A204.1 (cell line): ENCODE results near the gene SPSB2.

Source experiments
- FAIRE-seq: peaks from 2 replicates; lab custom pipeline; 2012; peaks lifted over from hg19 to GRCh38; lab: Jason Lieb, UNC

SPSB2 gene

GRCh38 chr12:6830286-6830890 is 42.7 kb downstream of the SPSB2 start:
- FAIRE-seq: no peak

- FAIRE-seq: no peak
These were observed 43.4 kb downstream of the SPSB2 start for GRCh38 chr12:6829536-6830220.

- FAIRE-seq: no peak
These were observed 44.1 kb downstream of the SPSB2 start for GRCh38 chr12:6828781-6829535.

- no peak for FAIRE-seq
These were observed 44.9 kb downstream of the SPSB2 start, which contains the start of gene P3H3 for GRCh38 chr12:6827982-6828780. Gene P3H3 (plus strand): TSS chr12:6828407. CDS start chr12:6828441, 34 bp downstream.

- FAIRE-seq: peak; percentile 96
These were observed 45.6 kb downstream of the SPSB2 start for GRCh38 chr12:6827437-6827911.

- no peak for FAIRE-seq
These were observed 46.2 kb downstream of the SPSB2 start for GRCh38 chr12:6826734-6827436.

GRCh38 chr12:6826125-6826733 is 46.9 kb downstream of the SPSB2 start:
- no peak for FAIRE-seq

DNA sequence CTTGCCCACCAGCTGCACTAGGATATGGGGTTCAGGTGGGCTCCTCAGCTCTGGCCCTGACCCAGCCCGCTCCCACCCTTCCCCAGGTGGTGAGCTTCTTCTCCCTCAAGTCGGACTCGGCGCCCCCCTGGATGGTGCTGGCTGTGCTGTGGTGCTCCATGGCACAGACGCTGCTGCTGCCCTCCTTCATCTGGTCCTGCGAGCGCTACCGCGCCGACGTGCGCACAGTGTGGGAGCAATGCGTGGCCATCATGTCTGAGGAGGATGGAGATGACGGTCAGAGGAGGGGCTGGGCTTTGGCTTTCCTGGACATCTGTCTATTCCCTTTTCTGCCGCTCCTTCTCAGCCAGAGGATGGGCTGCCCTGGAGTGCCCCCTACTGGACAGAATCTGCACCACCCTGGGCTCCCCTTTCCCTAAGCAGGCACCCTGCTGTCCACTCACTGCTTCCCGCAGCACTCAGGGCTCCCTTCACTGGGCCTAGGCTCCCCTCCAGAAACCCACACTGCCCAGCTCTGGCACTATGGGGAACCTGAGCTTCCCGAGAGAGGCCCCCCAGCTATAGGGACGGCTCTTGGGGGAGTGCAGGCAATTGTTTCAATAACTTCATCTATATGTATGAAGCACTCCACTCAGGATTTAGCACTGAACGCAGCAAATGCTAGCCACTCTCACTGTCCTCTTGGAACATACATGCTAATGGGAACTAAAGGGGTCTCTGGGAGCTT is 47.5 kb downstream of the SPSB2 start:
- FAIRE-seq: no peak

DNA sequence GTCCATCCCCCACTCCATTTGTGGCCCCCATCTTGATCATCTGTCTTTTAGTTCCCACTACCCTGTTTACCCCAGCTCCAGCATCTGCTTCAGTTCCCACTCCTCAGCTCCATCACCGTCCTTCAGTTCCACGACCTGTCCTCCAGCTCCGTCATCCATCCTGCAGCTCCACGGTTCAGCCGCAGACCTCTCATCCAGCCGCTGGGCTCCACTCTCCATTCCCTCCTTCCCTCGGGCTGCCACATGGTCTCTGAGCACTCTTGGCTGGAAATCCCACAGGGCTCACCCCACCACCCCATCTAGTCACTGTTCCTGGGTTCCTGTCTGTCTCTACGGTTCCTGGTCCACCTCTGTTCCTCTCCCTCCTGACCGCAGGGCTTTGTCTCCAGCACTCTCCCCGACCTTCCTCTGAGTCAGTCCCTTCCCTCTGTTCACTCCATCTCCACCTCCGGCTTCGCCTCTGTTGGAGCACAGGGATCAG is 48.2 kb downstream of the SPSB2 start:
- FAIRE-seq: no peak

DNA sequence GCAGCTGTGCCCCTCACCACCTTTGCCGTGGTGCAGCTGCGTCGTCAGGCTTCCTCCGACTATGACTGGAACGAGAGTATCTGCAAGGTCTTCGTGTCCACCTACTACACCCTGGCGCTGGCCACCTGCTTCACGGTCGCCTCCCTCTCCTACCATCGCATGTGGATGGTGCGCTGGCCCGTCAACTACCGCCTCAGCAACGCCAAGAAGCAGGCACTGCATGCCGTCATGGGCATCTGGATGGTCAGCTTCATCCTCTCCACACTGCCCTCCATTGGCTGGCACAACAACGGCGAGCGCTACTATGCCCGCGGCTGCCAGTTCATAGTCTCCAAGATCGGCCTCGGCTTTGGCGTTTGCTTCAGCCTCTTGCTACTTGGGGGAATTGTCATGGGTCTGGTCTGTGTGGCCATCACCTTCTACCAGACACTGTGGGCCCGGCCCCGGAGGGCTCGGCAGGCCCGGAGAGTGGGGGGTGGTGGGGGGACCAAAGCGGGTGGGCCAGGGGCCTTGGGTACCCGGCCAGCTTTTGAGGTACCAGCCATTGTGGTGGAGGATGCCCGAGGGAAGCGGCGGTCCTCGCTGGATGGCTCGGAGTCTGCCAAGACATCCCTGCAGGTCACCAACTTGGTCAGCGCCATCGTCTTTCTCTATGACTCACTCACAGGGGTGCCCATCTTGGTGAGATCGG is 48.9 kb downstream of the SPSB2 start:
- FAIRE-seq: no peak

DNA sequence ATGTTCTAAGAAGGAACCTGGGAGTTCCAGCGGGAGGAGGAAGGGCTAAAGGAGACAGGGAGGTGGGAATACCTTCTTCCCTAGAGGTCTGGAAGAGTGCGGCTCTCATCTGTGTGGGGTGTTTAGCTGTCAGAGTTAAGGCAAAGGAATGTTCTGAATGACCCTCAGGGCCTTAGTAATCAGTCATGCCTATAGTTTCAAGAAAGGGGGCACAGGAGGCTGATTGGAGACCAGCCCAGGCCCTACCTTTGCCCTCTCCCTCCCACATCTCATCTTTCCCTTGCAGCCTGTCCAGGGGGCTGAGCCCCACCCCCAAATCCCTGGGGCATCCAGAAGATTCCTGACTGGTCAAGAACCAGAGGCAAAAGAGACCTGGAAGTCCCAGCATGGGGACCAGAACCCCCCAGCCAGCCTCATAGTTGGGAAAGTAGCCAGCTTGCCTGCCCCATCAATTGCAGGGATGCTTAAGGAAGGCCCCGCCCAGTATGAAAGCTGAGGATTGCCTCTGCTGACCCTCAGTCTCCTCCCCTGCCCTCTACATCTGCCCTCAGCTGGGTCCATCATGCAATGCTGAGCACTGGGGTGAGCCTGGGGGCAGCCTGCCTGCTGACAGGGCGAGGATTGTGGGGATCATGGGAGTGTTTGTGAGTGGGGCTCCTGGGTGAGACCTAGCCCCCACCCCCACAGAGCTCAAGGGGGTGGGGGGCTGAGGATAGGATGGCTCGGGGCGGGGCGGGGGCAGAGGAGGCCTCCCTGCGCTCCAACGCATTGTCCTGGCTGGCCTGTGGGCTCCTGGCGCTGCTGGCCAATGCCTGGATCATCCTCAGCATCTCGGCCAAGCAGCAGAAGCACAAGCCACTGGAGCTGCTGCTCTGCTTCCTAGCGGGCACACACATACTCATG is 49.7 kb downstream of the SPSB2 start:
- FAIRE-seq: no peak

DNA sequence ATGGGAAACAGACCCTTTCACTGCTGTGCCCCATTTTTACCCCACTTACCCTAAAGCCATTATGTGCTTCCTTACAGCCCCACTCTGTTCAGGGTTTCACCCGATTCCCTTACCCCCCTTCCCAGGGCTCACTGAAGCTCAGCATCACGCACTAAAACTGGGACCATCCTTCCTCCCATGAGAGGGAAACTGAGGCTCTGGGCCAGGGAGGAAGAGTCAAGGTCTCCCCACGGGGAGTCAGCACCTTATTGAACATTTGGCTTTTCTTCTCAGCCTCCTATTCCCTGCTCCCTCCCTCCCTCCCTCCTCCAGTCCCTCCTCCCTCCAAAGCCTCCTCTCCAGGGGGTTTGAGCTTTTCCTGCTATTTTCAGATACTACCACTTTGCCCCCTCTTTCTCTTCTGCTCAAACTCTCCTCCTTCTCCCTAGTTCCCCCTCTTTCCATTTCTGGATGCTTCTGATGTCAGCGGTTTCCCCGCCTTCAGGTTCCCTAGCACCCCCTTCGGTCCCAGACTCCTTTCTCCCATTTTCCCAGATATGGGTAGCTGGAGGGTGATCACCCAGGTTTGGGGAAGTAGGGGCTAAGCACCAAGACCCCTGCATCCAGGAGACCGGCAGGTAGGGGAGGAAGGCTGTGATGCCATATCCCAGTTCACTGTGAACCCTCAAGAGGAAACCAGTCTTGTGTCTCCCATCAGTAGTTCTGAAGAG is 50.5 kb downstream of the SPSB2 start:
- FAIRE-seq: no peak

DNA sequence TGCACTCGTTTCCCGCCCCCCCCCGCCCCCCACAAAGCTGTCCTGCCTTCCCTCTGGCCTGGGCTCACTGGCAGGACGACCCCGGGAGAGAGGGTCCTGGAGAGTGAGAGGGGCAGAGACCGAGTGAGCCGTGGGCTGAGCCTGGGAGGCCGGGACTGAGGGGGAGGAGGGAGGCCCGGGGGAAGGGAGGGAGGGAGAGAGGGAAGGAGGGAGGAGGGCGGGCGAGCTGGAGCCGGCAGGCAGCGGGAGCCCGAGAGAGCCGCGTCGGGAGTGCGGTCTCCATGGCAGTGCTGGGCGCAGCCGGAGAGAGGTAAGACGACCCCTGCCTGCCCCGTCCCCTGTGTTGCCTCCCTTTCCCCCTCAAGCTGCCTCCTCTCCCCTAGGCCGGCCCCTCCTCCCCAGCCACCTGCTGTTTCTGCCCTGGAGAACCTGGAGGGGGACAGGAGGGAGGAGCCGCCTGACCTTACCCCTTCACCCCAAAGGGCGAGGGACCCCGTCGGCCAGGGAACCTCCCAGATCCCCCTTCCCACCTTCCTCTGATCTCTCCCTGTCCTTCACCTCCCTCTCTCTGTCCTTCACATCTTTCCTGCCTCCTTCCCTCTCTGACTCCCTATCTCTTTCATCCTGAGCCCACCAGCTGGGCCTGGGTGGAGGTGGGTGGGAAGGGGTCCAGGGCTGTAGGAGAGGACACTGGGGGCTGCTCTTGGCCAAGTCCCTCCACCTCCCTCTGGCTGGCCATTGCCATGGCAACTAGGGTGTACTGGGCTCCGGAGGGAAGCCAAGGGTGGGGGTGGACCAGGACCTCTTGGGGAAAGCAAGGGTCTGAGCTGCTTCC is 51.3 kb downstream of the SPSB2 start, which contains the start of gene GPR162:
TSS of gene GPR162 (plus strand) at position 231 of the 835 bp plus-strand sequence. CDS start 2,078 bp downstream, outside the sequence.
- no peak for FAIRE-seq
